Ovary (tissue), 9 donors: ENCODE measurements around the gene CFAP90. TPM values are rescaled to one million over a fixed set of nuclear protein-coding genes. Genes with fewer than 3 reads are reported as not detected.

Experiments used
- DNase-seq, 5 donors: peaks; one replicate each; pipeline ENCODE4 v3.0.0-alpha.2; 2019 to 2020
- H3K27ac ChIP-seq, 2 donors: fragments of 200-600 bp; one replicate each; pipeline versions ENCODE4 v1.5.1 to v1.8.0; 2019 to 2022
- H3K27me3 ChIP-seq: fragments of 200-600 bp; one replicate; pipeline ENCODE4 v1.8.0; 2022
- H3K36me3 ChIP-seq: fragments of 200-600 bp; sonication (generic); one replicate; pipeline ENCODE4 v1.5.1; 2019
- H3K4me1 ChIP-seq: one replicate; pipeline ENCODE4 v1.8.1; 2013; ENCODE audit warnings: mild to moderate bottlenecking, moderate library complexity; ENCODE audit not compliant: insufficient read depth
- H3K4me3 ChIP-seq: fragments of 200-600 bp; sonication (generic); one replicate; pipeline ENCODE4 v1.5.1; 2017
- H3K9me3 ChIP-seq, 2 donors: fragments of 200-600 bp in 1 of 2; sonication (generic) in 1 of 2; one replicate each; pipeline versions ENCODE4 v1.5.1 to v1.8.1; 2013 to 2019; ENCODE audit warnings: mild to moderate bottlenecking in 1 of 2, moderate library complexity in 1 of 2
- EP300 ChIP-seq: sonication (generic); formaldehyde crosslinking; IDR thresholded peaks from one replicate; pipeline ENCODE4 v1.6.1; 2017; ENCODE audit warnings: antibody characterized with exemption
- POLR2A ChIP-seq: fragments of 450-650 bp; IDR thresholded peaks from one replicate; pipeline ENCODE4 v1.6.1; 2017; ENCODE audit warnings: antibody characterized with exemption, mild to moderate bottlenecking, moderate library complexity
- WGBS, 3 donors: extraction: QIAGEN DNeasy Blood & Tissue Kit in 1 of 3; methylation state at CpG; one replicate each; pipeline versions ENCODE4 v1.1.5 to v1.1.7; 2013 to 2017; 5-methylcytosine and 5-hydroxymethylcytosine counted together
- intact Hi-C, 4 donors: fragments of 100-400 bp; cut with DNase I; formaldehyde crosslinking; loops; one replicate each; pipeline versions ENCODE4 v1.11.0 to v1.15.1; 2022 to 2023
- polyA plus RNA-seq, 2 donors: library from polyadenylated mRNA; stranded (reverse); fragments of 200-250 nt in 1 of 2; fragments of 350-450 nt in 1 of 2; fragmentation: Illumina TruSeq in 1 of 2; extraction: RNeasy Lipid Tissue Mini Kit (QIAGEN cat#74804) in 1 of 2; gene quantifications; one replicate each; pipeline ENCODE4 v1.2.3, GENCODE V29; 2013 to 2014
- total RNA-seq, 7 donors: library from RNA; depleted of rRNA in 2 of 7; stranded (reverse); fragments of >200 nt in 2 of 7; fragmentation: NEBNext Ultra II Directional in 3 of 7; extraction: Animal tissue kit (Norgen Biotek cat#: 25700) in 3 of 7; gene quantifications; one replicate each; pipeline versions ENCODE4 v1.1.0 to v1.2.4, GENCODE V29; 2016 to 2023
- TF ChIP-seq, protein P1 (sequence below), 3 donors: fragments of 450-650 bp in 2 of 3; fragments of 200-600 bp in 1 of 3; IDR thresholded peaks; one replicate each; pipeline versions ENCODE4 v1.5.1 to v1.8.0; 2016 to 2022; ENCODE audit warnings: antibody characterized with exemption in 3 of 3, mild to moderate bottlenecking in 1 of 3
- donor health status: DM: no; HTN: no; CAD: no; lungs with moderate emphysema.
- donor health status: DM: no; HTN: no; CAD: no.
- donor health status: Bipolar disorder and iron deficiency.
- donor health status: DM: yes; HTN: yes; CAD: no.
- donor health status: DM: no; HTN: no; CAD: no.
- donor health status: DM: yes; HTN: yes; CAD: no.

CFAP90 gene
- total and polyA plus RNA-seq, 9 donors: 0.66 to 41.2 (median 1.0) TPM

DNA sequence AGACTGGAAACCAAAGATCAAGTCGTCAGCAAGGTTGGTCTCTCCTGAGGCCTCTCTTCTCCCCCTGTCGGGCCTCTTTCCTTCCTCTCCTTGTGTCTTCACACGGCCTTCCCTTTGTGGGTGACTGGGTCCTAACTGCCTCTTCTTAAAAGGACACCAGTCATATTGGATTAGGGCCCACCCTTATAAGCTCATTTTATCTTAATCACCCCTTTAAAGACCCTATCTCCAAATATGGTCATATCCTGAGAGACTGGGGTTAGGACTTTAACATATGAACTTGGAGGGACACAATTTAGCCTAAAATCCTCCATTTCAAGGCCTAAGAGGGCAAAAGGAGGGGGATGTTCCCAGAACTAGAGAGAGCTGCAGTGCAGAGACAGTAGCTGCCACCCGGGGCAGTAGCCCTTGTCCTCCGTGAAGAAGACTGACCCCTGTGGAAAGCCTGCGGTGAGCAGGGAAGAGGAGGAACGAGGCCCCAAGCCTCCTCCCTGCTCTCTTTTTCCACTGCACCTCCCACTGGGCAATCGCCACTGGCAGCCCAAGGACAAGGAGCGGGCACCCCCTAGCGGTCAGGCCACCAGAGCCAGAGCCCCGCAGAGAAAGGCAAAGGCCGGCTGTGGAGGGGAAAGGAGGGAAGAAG is 34.9 kb downstream of the CFAP90 start:
- H3K36me3 ChIP-seq: no peaks in the 10 kb centered on the region
- H3K27ac ChIP-seq: no peak overlapping the region
- H3K4me3 ChIP-seq: no peak overlapping the region
- WGBS, 3 donors: 18 to 22% (median 20%) methylated on average over 12 of the region's 12 CpGs
- TF ChIP-seq POLR2A: no peak
- TF ChIP-seq, protein P1, sequence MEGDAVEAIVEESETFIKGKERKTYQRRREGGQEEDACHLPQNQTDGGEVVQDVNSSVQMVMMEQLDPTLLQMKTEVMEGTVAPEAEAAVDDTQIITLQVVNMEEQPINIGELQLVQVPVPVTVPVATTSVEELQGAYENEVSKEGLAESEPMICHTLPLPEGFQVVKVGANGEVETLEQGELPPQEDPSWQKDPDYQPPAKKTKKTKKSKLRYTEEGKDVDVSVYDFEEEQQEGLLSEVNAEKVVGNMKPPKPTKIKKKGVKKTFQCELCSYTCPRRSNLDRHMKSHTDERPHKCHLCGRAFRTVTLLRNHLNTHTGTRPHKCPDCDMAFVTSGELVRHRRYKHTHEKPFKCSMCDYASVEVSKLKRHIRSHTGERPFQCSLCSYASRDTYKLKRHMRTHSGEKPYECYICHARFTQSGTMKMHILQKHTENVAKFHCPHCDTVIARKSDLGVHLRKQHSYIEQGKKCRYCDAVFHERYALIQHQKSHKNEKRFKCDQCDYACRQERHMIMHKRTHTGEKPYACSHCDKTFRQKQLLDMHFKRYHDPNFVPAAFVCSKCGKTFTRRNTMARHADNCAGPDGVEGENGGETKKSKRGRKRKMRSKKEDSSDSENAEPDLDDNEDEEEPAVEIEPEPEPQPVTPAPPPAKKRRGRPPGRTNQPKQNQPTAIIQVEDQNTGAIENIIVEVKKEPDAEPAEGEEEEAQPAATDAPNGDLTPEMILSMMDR (IDR thresholded peaks at IDR 0.05): peak; percentile 30 to 62 (median 43)
- no peaks in the 10 kb centered on the region for H3K27me3 ChIP-seq
- H3K9me3 ChIP-seq: no peaks in the 10 kb centered on the region
- peak; percentile 69 to 84 (median 82) for DNase-seq
- intact Hi-C loops: no loop called here
- no peaks in the 10 kb centered on the region for H3K4me1 ChIP-seq

DNA sequence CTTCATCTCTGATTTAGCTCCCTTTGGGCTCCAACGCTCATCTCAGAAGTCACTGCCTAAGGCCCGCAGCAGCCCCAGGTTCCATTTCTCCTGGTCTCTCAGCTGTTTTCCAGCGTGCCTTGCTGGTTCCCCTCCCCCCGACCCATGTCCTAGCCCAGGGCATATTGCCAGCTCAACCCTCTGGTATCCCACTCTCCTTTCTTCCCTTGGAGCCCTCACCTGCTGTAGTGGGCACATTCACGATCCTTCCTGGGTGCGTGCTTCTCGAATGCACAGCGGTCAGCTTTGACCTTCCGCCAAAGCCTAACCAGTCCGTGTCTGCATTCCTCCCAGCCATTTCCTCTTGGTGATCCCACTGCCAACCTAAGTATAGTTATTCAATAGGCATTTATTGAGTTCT is 36.1 kb downstream of the CFAP90 start:
- no peaks in the 10 kb centered on the region for H3K36me3 ChIP-seq
- no peaks in the 10 kb centered on the region for H3K27me3 ChIP-seq
- no peak for DNase-seq
- H3K27ac ChIP-seq: no peak overlapping the region
- no peak overlapping the region for H3K4me3 ChIP-seq
- no peaks in the 10 kb centered on the region for H3K9me3 ChIP-seq
- H3K4me1 ChIP-seq: no peaks in the 10 kb centered on the region
- 91 to 93% (median 92%) methylated on average over 10 of the region's 10 CpGs for WGBS, 3 donors
- TF ChIP-seq, protein P1 (IDR thresholded peaks at IDR 0.05): no peak
- TF ChIP-seq POLR2A (no peak), EP300 (no peak)
- intact Hi-C loops: no loop called here

DNA sequence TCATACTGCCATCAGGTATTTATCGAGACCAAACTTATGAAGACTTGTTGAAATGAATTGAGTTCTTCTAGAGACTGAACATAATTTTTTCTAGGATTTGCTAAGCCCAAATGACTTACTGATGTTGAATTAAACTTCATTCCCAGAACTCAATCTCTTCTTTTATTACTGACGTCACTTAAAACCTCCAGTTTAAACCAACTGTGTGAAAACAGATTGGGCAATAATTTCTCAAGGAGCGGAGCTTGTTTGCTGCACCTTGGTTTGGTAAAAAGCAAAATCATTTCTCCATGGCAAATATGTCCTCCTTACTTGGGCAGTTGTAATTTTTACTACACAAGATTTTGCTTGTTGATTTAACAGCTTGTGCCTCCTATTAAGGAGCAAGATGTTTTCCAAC is 37.4 kb downstream of the CFAP90 start:
- Histone ChIP-seq H3K9me3 (no peaks in the 10 kb centered on the region), H3K36me3 (no peaks in the 10 kb centered on the region), H3K27ac (no peak overlapping the region), H3K4me3 (no peak overlapping the region), H3K27me3 (no peaks in the 10 kb centered on the region), H3K4me1 (no peaks in the 10 kb centered on the region)
- no peak for TF ChIP-seq EP300
- TF ChIP-seq, protein P1 (IDR thresholded peaks at IDR 0.05): no peak
- no peak for TF ChIP-seq POLR2A
- no peak for DNase-seq
- intact Hi-C loops: no loop called here
- 75 to 83% (median 80%) methylated on average over 3 of the region's 3 CpGs for WGBS, 3 donors

DNA sequence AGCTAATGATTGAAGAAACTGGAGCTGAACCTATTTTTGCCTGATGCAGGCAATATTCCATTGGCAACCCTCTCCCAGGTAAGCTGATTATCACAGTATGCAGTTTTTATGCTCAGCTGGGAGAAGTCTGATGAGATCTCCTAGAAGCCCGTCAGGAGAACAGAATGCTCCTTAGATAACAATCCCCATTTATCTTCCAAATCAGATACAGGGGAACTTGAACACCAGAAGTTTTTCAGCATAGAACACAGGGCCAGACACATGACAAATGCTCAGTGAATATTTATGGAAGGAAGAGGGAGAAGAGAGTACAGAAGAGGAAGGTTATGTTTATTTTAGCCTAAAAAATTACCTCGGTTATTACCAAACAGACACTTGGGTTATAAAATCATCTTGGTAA is 37.9 kb downstream of the CFAP90 start:
- Histone ChIP-seq H3K36me3 (no peaks in the 10 kb centered on the region), H3K9me3 (no peaks in the 10 kb centered on the region), H3K4me3 (no peak overlapping the region), H3K4me1 (no peaks in the 10 kb centered on the region), H3K27ac (no peak overlapping the region), H3K27me3 (no peaks in the 10 kb centered on the region)
- no peak for TF ChIP-seq POLR2A
- TF ChIP-seq EP300: no peak
- TF ChIP-seq, protein P1 (IDR thresholded peaks at IDR 0.05): no peak
- WGBS, 3 donors: 42 to 53% (median 43%) methylated on average over 2 of the region's 2 CpGs
- no peak for DNase-seq
- intact Hi-C loops: no loop called here
